Measurements from ENCODE around the gene TNFRSF8.

GRCh38 chr1:12149791-12150175 is 86.7 kb downstream of the TNFRSF8 start:
- TF ChIP-seq GABPB1 (CRISPR knock-in tag; IDR thresholded peaks at IDR 0.05) (no peak), NR2C2 (CRISPR knock-in tag; IDR thresholded peaks at IDR 0.05) (no peak), FOXP1 (CRISPR knock-in tag; IDR thresholded peaks at IDR 0.05; ENCODE audit: borderline replicate concordance) (no peak), TEAD4 (CRISPR knock-in tag; IDR thresholded peaks at IDR 0.05) (no peak), SMAD4 (CRISPR knock-in tag; IDR thresholded peaks at IDR 0.05) (no peak), ZNF423 (CRISPR knock-in tag; IDR thresholded peaks at IDR 0.05) (no peak), IRF1 (CRISPR knock-in tag; IDR thresholded peaks at IDR 0.05) (no peak), TCF7 (CRISPR knock-in tag; IDR thresholded peaks at IDR 0.05; ENCODE audit: low read depth) (no peak)
- TF ChIP-seq, protein P1, sequence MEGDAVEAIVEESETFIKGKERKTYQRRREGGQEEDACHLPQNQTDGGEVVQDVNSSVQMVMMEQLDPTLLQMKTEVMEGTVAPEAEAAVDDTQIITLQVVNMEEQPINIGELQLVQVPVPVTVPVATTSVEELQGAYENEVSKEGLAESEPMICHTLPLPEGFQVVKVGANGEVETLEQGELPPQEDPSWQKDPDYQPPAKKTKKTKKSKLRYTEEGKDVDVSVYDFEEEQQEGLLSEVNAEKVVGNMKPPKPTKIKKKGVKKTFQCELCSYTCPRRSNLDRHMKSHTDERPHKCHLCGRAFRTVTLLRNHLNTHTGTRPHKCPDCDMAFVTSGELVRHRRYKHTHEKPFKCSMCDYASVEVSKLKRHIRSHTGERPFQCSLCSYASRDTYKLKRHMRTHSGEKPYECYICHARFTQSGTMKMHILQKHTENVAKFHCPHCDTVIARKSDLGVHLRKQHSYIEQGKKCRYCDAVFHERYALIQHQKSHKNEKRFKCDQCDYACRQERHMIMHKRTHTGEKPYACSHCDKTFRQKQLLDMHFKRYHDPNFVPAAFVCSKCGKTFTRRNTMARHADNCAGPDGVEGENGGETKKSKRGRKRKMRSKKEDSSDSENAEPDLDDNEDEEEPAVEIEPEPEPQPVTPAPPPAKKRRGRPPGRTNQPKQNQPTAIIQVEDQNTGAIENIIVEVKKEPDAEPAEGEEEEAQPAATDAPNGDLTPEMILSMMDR (IDR thresholded peaks at IDR 0.05): no peak
- TF ChIP-seq, protein P2, sequence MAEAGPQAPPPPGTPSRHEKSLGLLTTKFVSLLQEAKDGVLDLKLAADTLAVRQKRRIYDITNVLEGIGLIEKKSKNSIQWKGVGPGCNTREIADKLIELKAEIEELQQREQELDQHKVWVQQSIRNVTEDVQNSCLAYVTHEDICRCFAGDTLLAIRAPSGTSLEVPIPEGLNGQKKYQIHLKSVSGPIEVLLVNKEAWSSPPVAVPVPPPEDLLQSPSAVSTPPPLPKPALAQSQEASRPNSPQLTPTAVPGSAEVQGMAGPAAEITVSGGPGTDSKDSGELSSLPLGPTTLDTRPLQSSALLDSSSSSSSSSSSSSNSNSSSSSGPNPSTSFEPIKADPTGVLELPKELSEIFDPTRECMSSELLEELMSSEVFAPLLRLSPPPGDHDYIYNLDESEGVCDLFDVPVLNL (CRISPR knock-in tag; IDR thresholded peaks at IDR 0.05; ENCODE audit: borderline replicate concordance, low read depth): no peak
- TF ChIP-seq, protein P3, sequence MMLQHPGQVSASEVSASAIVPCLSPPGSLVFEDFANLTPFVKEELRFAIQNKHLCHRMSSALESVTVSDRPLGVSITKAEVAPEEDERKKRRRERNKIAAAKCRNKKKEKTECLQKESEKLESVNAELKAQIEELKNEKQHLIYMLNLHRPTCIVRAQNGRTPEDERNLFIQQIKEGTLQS (CRISPR knock-in tag; conservative IDR thresholded peaks at IDR 0.05): no peak
